NCI-H2227 (cell line): ENCODE data around the gene BRD8.
"Not testable (repeated sequence)": the region's sequence is repeated elsewhere in the genome, so short reads cannot be mapped to it uniquely, and the experiment has no call there.

Experiments
- DNase-seq: peaks from one replicate; lab custom pipeline; 2025; ENCODE audit not compliant: unreplicated experiment; lab: John Stamatoyannopoulos, UW

BRD8 gene

DNA sequence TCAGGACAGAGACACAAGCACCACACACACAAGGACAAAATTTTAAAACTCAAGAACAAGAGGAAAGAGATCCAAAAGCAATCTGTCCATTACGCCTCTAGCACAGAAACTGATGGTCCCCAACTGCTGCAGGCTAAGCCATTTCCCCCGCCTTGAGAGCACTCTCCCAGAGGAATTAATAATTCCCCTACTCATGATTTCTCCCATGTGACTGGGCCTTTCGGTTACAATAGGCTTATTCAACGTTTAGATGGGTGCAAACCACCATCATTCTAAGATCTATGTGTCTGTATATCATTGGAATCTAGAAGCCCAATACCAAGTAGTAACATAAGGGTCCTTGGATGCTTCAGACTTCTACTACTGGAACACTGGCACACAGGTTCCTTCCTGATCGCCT lies 18.8 kb downstream of the BRD8 start:
- DNase-seq, result no peak

DNA sequence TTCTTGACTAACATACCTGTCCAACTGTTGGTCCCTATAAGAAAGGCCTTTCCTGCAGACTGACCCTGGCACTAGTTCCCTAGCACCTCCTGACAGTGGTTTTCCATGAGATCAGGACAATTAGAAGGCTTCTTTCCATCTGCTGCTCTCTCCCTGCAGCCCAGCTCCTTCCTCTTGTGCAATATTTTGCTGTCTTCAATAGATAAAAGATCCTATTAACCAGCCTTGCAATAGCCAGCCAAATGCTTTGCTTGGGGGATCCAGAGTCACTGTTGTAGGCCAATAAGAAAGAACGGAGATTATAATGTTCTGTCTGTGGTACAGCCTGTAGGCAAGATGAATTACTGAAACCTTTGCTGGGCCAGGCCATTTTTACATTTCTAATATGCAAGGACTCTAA lies 20.8 kb downstream of the BRD8 start:
- DNase-seq, result no peak

DNA sequence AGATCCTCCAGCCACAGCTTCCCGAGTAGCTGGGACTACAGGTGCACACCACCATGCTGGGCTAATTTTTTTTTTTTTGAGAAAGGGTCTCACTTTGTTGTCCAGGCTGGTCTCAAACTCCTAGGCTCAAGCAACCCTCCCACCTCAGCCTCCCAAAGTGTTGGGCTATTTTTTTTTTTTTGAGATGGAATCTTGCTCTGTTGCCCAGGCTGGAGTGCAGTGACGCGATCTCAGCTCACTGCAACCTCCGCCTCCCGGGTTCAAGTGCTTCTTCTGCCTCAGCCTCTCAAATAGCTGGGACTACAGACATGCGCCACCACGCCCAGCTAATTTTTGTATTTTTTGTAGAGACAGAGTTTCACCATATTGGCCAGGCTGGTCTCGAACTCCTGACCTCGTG lies 22.5 kb downstream of the BRD8 start:
- DNase-seq, result not testable (repeated sequence)

DNA sequence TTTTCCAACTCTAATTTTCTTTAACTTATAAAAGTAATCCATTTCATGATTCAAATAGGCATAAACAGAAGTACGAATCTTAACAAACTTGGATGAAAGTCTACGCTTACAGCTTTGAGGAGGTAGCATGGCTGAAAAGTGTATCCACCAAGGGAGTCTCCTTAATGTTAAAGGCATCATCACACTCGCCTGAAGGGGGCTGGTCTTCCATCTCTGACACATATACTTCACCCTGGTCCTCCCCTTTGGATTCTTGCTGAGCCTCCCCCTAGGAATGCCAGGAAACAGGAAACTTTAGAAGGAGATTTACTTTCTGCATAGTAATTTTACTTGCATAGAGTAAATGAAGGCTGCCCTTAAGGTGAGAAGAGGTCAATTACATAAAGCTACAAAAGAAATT lies 28.9 kb downstream of the BRD8 start:
- DNase-seq, result no peak

DNA sequence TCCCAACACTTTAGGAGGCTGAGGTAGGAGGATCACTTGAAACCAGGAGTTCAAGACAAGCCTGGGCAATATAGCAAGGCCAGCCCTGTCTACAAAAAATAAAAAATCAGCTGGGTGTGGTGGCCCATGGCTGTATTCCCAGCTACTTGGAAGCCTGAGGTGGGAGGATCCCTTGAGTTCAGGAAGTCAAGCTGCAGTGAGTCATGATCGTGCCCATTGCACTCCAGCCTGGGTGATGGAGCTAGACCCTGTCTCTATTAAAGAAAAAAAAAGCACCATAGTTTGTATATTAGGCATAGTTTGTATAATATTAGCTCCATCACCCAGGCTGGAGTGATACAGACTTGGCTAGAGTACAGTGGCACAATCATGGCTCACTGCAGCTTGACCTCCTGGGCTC lies 29.6 kb downstream of the BRD8 start:
- no peak for DNase-seq

DNA sequence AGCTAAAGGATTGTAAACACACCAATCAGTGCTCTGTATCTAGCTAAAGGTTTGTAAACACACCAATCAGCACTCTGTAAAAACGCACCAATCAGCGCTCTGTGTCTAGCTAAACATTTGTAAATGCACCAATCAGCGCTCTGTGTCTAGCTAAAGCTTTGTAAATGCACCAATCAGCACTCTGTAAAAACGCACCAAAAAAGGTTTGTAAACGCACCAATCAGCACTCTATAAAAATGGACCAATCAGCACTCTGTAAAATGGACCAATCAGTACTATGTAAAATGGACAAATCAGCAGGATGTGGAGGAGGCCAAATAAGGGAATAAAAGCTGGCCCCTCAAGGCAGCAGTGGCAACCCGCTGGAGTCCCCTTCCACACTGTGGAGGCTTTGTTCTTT lies 34.9 kb downstream of the BRD8 start:
- not testable (repeated sequence) for DNase-seq

DNA sequence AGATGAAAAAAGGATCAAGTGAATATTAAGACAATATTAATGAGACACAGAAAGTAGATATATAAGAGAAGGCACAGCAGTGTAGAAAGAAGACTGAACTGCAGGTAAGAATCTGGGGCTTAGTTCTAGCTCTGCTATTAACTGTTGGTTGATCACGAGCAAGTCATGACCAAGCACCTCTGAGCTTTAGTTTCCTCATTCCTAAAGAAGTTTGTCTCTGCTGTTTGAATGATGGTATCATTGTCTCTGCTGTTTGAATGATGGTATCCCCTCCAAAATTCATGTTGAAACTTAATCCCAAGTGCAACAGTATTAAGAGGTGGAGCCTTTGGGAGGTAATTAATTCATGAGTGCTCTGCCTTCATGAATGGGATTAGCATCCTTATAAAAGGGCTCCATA lies 36.7 kb downstream of the BRD8 start:
- DNase-seq, result no peak

DNA sequence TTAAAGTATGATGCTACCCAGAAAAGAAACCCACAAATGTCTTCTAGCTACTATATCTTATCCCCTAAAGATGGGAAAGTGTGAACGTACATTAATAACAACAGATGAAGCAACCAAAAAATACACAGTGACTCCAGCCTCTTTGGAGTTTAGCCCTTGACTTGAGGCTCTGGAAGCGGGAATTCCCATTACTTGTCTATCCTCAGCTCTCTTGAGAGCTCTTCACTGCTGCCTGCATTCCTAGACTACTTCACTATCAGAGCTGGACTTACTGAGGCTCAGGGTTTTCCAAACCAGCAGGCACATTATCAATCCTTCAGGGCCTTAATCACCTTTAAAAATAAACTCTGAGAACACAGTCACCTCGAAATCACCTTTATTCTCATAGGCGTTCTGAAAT lies 38.2 kb downstream of the BRD8 start:
- no peak for DNase-seq

DNA sequence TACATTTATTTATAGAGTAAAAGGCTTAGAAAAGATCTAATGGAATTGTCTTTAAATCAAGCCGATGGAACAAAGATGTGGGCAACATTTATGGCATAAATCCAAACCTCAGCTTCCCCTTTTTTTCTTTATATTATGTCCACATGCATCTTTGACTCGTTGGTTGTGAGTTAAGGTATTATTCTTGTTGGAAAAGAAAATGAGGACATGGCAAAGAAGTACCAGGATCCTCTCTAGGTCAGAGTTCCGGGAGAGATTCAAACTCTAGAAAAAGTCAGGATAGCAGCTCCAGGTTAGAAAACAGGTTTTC lies 38.7 kb downstream of the BRD8 start:
- no peak for DNase-seq

DNA sequence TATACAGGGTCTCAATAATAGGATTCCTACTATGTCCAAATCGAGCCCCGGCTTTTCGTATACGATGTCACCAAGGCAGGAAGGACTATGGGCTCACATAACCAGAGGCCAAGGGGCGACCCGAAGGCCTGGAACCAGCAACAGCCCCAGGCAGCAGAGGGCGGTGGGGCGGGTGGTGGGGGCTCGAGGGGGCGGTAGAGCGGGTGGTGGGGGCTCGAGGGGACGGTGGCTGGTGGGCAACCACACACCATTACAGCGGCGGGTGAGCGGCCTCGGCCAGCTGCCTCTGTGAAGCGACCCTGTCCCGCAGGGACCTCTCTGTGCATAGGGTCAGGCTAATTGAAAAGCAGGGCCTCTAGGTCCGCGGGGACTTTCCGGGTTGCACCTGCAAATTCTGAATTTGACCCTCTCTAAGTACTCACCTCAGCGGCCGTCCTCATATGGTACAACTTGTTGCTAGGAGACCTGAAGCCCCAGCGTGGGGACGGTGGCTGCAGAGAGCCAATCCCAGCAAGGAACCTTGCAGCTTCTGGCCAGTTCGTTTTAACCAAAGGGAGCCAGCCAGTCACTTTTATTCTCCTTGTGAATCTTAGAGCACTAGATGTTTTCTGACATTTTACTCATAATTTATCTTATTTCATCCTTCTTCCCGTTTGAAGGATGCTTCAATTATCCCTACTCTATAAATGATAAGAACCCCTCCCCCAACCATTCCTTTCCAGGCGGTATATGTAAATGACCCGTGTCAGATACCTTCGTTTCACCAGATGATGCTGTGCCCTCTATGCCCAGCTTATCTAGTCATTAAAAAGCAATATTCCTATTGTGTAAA lies 39.3 kb downstream of the BRD8 start, which contains the start of gene NME5:
Gene NME5 (minus strand): TSS at position 480 of the 832 bp plus-strand sequence. CDS start 648 bp downstream, outside the sequence.
- peak; percentile 75 for DNase-seq

DNA sequence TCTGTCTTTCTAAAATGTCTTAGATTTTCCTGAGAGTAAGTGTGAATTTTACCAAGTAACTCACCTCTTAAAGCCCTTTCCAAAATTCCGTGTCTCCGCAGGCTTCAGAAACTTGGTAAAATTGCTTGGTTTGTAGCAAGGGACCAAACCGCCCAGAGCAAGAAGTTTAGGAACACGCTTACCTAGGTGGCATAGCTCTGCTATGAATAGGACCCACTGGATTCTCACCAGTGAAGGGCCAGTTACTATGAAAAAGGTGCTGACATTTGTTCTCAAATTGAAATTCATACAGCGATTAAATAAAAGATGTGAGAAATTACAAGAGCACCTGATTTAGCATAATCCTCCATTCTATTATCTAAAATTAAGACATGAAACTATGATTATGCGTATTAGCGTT lies 45.9 kb downstream of the BRD8 start:
- DNase-seq, result no peak

DNA sequence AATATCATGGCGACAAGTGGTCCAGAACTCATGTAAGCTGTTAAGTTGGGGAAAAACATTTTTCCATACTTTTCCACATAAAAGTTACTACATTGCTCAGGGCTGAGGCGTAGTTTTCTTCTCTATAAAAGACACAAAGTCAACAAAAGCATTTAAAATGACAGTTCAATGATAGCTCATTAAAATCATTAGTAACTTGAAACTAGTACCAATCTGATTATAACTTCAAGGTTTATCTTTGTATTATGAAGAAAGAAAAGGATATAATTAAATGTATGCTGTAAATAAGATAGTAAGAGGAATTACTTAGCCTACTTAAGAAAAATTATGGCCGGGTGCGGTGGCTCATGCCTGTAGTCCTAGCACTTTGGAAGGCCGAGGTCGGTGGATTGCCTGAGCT lies 49.1 kb downstream of the BRD8 start:
- no peak for DNase-seq

DNA sequence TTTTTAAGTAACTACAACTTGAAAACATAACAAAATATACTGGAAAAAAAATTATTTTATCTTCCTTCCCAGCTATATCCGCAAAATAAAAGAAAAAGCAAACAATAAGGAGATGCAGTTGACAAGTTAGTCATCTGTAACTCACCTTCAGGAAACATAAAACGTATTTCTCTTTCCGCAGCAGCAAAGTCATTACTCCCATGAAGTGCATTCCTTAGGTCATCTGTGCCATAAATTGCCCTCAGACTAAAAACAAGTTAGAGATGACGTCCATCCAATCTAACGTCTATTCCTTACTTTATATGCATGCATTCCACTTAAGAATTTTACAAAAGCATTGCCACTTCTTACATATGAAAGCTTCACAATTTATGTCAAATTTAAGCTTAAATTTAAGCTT lies 50.1 kb downstream of the BRD8 start:
- no peak for DNase-seq

DNA sequence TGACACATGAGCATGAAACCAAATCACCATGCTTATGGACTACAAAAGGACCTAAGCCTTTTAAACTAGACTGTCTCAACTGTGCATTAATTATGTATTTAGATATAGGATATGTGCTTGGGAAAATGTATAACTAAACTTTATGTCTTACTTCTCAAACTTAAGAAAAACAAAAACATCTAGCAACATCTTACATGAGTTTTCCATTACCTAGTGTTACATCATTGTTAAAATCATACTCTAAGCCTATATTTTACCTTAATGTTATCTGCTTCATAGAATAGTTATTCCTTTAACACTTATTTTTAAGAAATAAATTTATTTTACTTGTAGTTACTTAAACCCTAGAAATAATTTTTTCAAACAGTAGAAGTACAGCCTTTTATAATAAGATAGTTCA lies 63.2 kb downstream of the BRD8 start:
- DNase-seq, result no peak

DNA sequence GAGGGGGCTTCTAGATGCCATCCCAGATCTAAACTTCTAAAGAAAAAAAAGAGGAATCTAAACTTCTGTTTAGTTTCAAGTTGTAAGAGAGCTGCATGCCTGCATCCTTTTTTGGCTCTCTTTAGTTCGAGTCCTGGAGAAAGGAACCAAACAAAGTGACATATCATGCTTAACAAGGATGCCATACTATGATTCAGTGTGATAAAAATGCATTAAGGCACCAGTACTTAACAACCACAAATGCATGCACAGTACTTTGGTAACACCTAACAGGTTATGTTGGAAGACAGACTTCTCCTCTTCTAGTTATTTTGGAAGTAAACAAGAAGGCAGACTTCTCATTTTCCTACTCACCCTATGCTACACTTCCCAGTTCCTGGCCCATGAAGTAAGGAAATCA lies 66.5 kb downstream of the BRD8 start:
- DNase-seq, result no peak

DNA sequence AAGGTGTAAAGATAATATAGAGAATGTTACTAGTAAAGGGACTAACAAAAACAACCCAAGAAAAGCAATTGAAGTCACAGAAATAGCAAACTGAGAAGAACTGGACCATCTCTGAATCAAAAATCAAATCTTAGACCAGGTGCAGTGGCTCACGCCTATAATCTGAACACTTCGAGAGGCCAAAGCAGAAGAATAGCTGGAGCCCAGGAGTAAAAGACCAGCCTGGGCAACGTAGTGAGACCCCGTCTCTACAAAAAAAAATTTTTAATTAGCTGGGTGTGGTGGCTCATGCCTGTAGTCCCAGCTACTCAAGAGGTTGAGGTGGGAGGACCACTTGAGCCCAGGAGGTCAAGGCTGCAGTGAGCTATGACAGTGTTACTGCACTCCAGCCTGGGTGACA lies 67.2 kb downstream of the BRD8 start:
- no peak for DNase-seq

DNA sequence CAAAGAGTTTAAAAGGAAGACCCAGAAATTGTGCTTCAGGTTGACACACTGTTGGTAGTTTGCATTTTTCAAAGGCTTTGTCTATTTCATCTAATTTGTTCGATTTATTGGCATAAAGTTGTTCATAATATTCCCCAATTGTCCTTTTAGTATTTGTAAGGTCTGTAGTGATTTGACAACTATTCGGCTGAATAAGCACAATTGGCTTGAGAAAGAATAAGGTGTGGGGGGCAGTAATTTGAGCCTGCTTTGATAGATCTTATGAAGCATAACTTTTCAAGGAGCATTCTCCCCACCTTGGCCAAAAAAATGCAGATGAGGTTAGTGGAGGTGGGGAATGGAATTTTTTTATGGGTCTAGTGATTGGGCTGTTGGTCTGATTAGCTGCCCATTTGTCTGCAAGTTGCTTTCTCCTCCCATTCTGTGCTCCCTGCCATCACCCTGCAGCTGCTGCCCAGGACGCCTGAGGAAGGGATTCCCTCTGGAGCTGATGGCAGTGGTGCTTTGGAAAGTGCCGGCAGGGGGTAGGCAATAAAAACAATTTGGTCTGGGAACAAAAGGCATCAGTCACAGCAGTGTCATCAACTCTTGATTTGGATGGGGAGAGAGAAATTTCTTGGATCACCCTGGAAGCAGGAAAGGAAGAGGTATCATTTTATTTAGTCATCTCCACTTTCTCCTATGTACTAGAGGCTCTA lies 68.0 kb downstream of the BRD8 start:
- peak; percentile 16 for DNase-seq

DNA sequence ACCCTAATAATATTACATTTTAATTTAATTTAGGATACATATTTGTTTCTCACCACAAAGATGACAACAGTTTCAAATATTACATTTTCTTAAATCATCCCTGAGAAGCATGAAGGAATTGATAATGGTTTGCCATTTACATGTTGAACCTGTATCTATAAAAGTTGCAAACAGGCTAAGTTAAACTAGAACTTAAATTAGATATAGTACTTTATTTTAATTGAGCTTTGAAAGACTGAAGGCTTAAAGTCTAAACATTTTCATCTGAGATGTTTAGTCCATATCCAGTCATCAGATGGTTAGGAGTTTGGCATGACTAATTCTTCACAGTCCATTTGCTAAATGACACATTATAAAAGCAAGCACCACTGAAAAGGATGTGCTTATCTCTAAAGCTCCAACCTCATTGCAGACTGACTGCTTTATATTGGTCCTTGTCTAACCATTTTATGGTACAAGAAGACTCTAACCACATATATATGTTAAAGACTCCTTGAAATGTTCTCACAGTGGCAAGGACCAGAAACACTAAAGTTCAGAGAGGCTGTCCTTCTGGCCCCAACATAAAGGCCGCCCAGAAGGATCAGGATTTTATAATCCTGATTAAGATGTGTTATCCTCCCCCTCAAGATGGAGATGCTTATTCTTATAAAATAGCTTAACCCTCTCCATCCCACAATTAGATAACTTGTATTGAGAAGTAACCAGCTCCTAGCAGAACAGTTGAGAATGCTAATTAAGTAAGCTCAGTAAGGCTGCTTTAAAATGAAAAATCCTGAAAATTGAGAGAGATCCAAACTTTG lies 68.8 kb downstream of the BRD8 start:
- no peak for DNase-seq

DNA sequence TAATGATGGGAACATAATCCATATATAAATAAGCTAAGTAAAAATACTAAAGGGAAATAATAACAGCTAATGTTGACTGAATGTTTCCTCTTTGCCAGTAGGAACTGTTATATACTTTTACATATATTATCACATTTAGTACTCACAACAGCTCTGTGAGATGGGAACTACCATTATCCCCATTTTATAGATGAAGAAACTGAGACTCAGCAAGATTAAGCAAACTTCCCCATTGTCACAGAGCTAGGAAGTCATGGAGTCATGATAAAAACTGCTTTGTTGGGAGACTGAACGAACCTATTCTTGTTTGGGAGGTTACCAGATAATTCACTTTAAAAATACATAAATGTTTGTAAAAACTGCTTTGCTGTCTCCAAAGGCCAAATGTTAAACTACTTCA lies 71.2 kb downstream of the BRD8 start:
- no peak for DNase-seq

DNA sequence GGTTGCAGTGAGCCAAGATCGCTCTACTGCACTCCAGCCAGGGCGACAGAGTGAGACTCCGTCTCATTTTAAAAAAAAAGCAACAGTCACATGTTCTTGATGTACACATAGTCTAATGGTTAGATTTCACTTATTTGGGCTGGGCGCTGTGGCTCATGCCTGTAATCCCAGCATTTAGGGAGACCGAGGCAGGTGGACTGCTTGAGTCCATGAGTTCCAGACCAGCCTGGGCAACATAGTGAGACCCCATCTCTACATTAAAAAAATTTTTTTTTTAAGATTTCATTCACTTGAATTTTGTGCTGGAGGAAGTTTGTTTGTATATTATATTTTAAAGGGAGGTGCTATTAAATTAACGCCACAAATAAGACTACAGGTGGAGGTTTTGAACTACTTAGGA lies 72.7 kb downstream of the BRD8 start:
- DNase-seq, result no peak

DNA sequence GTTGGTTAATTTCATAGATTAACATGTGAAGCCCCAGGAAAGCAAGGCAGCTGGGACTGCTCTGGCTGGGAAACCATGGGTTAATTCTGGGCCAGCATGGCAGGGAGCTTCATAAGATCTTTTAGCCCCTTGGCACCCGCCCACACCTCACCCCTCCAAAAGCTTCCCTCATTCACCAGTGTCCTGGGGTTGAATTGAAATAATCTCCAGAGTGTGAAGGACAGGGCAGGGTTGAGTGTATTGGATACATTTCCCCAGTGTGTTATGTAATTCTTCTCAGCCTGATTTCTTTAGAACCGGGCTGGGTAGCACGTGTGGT lies 75.2 kb downstream of the BRD8 start:
- peak; percentile 24 for DNase-seq
